B cell (primary cell): ENCODE data around the gene CNOT6L. TPM values are rescaled to one million over a fixed set of nuclear protein-coding genes. Genes with fewer than 3 reads are reported as not detected.

Source experiments
- ATAC-seq: fragments of 200-7000 bp; cut with Tn5 transposase; one replicate; pipeline ENCODE4 v1.10.0; 2021; ENCODE audit warnings: low read depth, mild to moderate bottlenecking, moderate number of reproducible peaks, moderate library complexity
- CTCF ChIA-PET: fragments of 350-600 bp; sonication (Branson Sonifier 250); formaldehyde crosslinking; loops from one replicate; lab custom pipeline; 2021; ENCODE audit warnings: antibody characterized with exemption, inconsistent platforms; lab: Charles Lee
- POLR2A ChIA-PET: fragments of 350-600 bp; sonication (Branson Sonifier 250); formaldehyde crosslinking; loops from one replicate; lab custom pipeline; 2021; ENCODE audit warnings: antibody characterized with exemption; lab: Charles Lee
- DNase-seq: peaks from one replicate; pipeline ENCODE4 v3.0.0; 2013
- H2AFZ ChIP-seq: 2 replicates; pipeline ENCODE4 v1.6.1; 2012; ENCODE audit warnings: mild to moderate bottlenecking, low read depth, low read length; ENCODE audit not compliant: insufficient read depth, poor library complexity, severe bottlenecking
- H3K27ac ChIP-seq, 2 donors: 1 replicate in 1 of 2; 2 replicates in 1 of 2; pipeline ENCODE4 v1.5.1; 2012 to 2013; ENCODE audit warnings: low read length in 2 of 2, mild to moderate bottlenecking in 2 of 2, moderate library complexity in 1 of 2
- H3K27me3 ChIP-seq, 4 experiments: fragments of 200-600 bp in 1 of 4; sonication (generic) in 1 of 4; replicated peaks in 1 of 4; 1 replicate in 2 of 4; 2 replicates in 2 of 4; pipeline versions ENCODE4 v1.6.1 to v1.7.0; 2013 to 2016; ENCODE audit warnings: low read length in 3 of 4, mild to moderate bottlenecking in 2 of 4, mixed read lengths in 1 of 4, moderate library complexity in 1 of 4; ENCODE audit not compliant: insufficient read depth in 4 of 4, control insufficient read depth in 3 of 4; ENCODE audit errors: control extremely low read depth in 1 of 4
- H3K36me3 ChIP-seq, 2 experiments: replicated peaks in 1 of 2; 1 replicate in 1 of 2; 2 replicates in 1 of 2; pipeline versions ENCODE4 v1.6.1 to v1.7.1; 2013; ENCODE audit warnings: low read length in 1 of 2; ENCODE audit not compliant: insufficient read depth in 2 of 2, control insufficient read depth in 1 of 2; ENCODE audit errors: control extremely low read depth in 1 of 2, extremely low read depth in 1 of 2
- H3K4me1 ChIP-seq, 2 donors: fragments of 200-600 bp in 1 of 2; sonication (generic) in 1 of 2; 1 replicate in 1 of 2; 2 replicates in 1 of 2; pipeline versions ENCODE4 v1.5.1 to v1.6.1; 2013 to 2017; ENCODE audit warnings: low read length in 2 of 2; ENCODE audit not compliant: control insufficient read depth in 2 of 2, insufficient read depth in 2 of 2
- H3K4me2 ChIP-seq: replicated peaks from 2 replicates; pipeline ENCODE3; 2012; ENCODE audit warnings: mild to moderate bottlenecking, low read depth, low read length; ENCODE audit not compliant: poor library complexity, severe bottlenecking
- H3K4me3 ChIP-seq, 5 experiments: fragments of 200-600 bp in 1 of 5; sonication (generic) in 1 of 5; 1 replicate in 3 of 5; 2 replicates in 2 of 5; pipeline versions ENCODE4 v1.5.1 to v1.7.0; 2011 to 2016; ENCODE audit warnings: low read length in 4 of 5, mild to moderate bottlenecking in 4 of 5, low read depth in 2 of 5, control low read depth in 1 of 5, moderate library complexity in 1 of 5; ENCODE audit not compliant: insufficient read depth in 1 of 5; ENCODE audit errors: control extremely low read depth in 1 of 5, extremely low read depth in 1 of 5
- H3K79me2 ChIP-seq: fragments of 200-600 bp; sonication (generic); one replicate; pipeline ENCODE4 v1.6.0; 2016; ENCODE audit warnings: low read length; ENCODE audit not compliant: control insufficient read depth, insufficient read depth
- H3K9ac ChIP-seq: fragments of 200-600 bp; sonication (generic); 2 replicates; pipeline ENCODE4 v1.6.1; 2017; ENCODE audit warnings: mild to moderate bottlenecking, low read length, moderate library complexity
- H3K9me3 ChIP-seq, 3 donors: one replicate each; pipeline versions ENCODE4 v1.6.1 to v1.7.1; 2013; ENCODE audit warnings: low read length in 2 of 3; ENCODE audit not compliant: control insufficient read depth in 2 of 3, insufficient read depth in 1 of 3; ENCODE audit errors: control extremely low read depth in 1 of 3
- H4K20me1 ChIP-seq: 2 replicates; pipeline ENCODE4 v1.6.0; 2012; ENCODE audit warnings: mild to moderate bottlenecking, low read length; ENCODE audit not compliant: insufficient read depth, control insufficient read depth, poor library complexity, severe bottlenecking
- H3K27ac Mint-ChIP-seq: one replicate; pipeline ENCODE4 v1.8.0; 2021; ENCODE audit warnings: mixed read lengths
- H3K27me3 Mint-ChIP-seq: one replicate; pipeline ENCODE4 v1.8.0; 2021; ENCODE audit warnings: mixed read lengths
- H3K4me1 Mint-ChIP-seq: one replicate; pipeline ENCODE4 v1.8.0; 2021; ENCODE audit warnings: mixed read lengths
- H3K4me3 Mint-ChIP-seq: one replicate; pipeline ENCODE4 v1.8.0; 2021; ENCODE audit warnings: mixed read lengths
- H3K9me3 Mint-ChIP-seq: one replicate; pipeline ENCODE4 v1.8.0; 2022; ENCODE audit warnings: mixed read lengths; ENCODE audit not compliant: insufficient read depth
- CTCF ChIP-seq: fragments of 200-600 bp; IDR thresholded peaks from one replicate; pipeline ENCODE4 v1.8.0; 2022; ENCODE audit warnings: antibody characterized with exemption, mild to moderate bottlenecking
- EZH2 ChIP-seq: IDR thresholded peaks from 2 replicates; pipeline ENCODE4 v1.6.1; 2012; ENCODE audit warnings: borderline replicate concordance, low read depth, mild to moderate bottlenecking, moderate library complexity, low read length; ENCODE audit not compliant: insufficient read depth, poor library complexity, severe bottlenecking
- WGBS: methylation state at CpG from one replicate; pipeline ENCODE4 v1.1.5; 2013; ENCODE audit warnings: missing lambda C conversion rate; ENCODE audit not compliant: insufficient coverage; 5-methylcytosine and 5-hydroxymethylcytosine counted together
- intact Hi-C: fragments of 100-400 bp; cut with micrococcal nuclease; formaldehyde crosslinking; loops from one replicate; pipeline ENCODE4 v1.10.0; 2022
- polyA minus RNA-seq: library from RNA; depleted of rRNA, polyadenylated mRNA; stranded (reverse); fragments of >200 nt; gene quantifications from 2 replicates; pipeline ENCODE4 v1.2.3, GENCODE V29; 2012
- polyA plus RNA-seq: library from polyadenylated mRNA; depleted of rRNA; stranded (reverse); fragments of >200 nt; gene quantifications from 2 replicates; pipeline ENCODE4 v1.2.3, GENCODE V29; 2012
- total RNA-seq, 2 donors: library from RNA; stranded (reverse); fragments of 120-200 nt in 1 of 2; gene quantifications; 1 replicate in 1 of 2; 2 replicates in 1 of 2; pipeline versions ENCODE4 v1.2.3 to v1.2.4, GENCODE V29; 2013 to 2022

Gene CNOT6L
- 119 TPM in 2 replicates for total RNA-seq
- 61.6 TPM for total RNA-seq (2013)
- 18.8 and 20.0 TPM in 2 replicates for polyA plus RNA-seq
- 21.7 and 47.5 TPM in 2 replicates for polyA minus RNA-seq

GRCh38 chr4:77818602-77819403, at the start of gene CNOT6L:
Gene CNOT6L (minus strand): TSS chr4:77819368. CDS start chr4:77819308, 60 bp downstream.
- Histone ChIP-seq H3K36me3 (no peaks in the 10 kb centered on the region), H3K9ac (peak within 1 kb of the TSS; percentile 91), H3K27me3 (no peaks in the 10 kb centered on the region), H3K4me1 (peaks cover 45 to 49% of the 10 kb centered on the region in 2 donors), H2AFZ (peak within 1 kb of the TSS; percentile 89), H3K79me2 (peaks cover 52% of the 10 kb centered on the region), H4K20me1 (peaks cover 30% of the 10 kb centered on the region), H3K4me3 (peak within 1 kb of the TSS; percentile 80 to 98 (median 90)), H3K9me3 (no peaks in the 10 kb centered on the region), H3K27ac (peak within 1 kb of the TSS; percentile 94 to 99), H3K4me2 (peak within 1 kb of the TSS; percentile 87)
- DNase-seq (peak; percentile 95), ATAC-seq (peak; percentile 26)
- under 1% methylated on average over 85 of the region's 89 CpGs for WGBS
- peak within 1 kb of the TSS; percentile 99 for H3K4me3 Mint-ChIP-seq
- TF ChIP-seq EZH2 (no peak), CTCF (peak; percentile 23)
- ChIA-PET POLR2A (interaction anchor here (0.6 to 6.2 kb wide), 5 partner anchors 10 to 59 kb away, joined by 4 to 142 read pairs (median 5); partner anchors contain the start of gene MRPL1), CTCF (interaction anchor here (0.6 to 2.2 kb wide), 7 partner anchors 18 to 96 kb away, joined by 3 to 14 read pairs (median 3); partner anchors contain the start of gene MRPL1)
- peak within 1 kb of the TSS; percentile 99 for H3K27ac Mint-ChIP-seq
- H3K4me1 Mint-ChIP-seq = peaks cover 59% of the 10 kb centered on the region
- intact Hi-C loops = loop anchor here (1.0 to 10.0 kb wide), 4 partner anchors 18 to 664 kb away; partner anchors contain the start of gene CCNG2
- H3K27me3 Mint-ChIP-seq = no peaks in the 10 kb centered on the region
- H3K9me3 Mint-ChIP-seq = no peaks in the 10 kb centered on the region

- no peaks in the 10 kb centered on the region for H3K9me3 ChIP-seq
- no peak overlapping the region for H3K27ac ChIP-seq
- H3K4me1 ChIP-seq = peaks cover 17 to 21% of the 10 kb centered on the region in 2 donors
- H3K4me3 ChIP-seq = no peak overlapping the region
- no peak overlapping the region for H3K4me2 ChIP-seq
- ATAC-seq (no peak), DNase-seq (no peak)
- H3K79me2 ChIP-seq = peaks cover 76% of the 10 kb centered on the region
- 100% methylated on average over 2 of the region's 3 CpGs for WGBS
- intact Hi-C loops = no loop called here
- no peaks in the 10 kb centered on the region for H3K27me3 ChIP-seq
- Mint-ChIP-seq H3K9me3 (no peaks in the 10 kb centered on the region), H3K4me1 (peaks cover 50% of the 10 kb centered on the region), H3K27me3 (no peaks in the 10 kb centered on the region), H3K4me3 (no peak overlapping the region), H3K27ac (no peak overlapping the region)
- H3K36me3 ChIP-seq = peaks cover under 1 to 16% of the 10 kb centered on the region in 2 experiments
- no peak overlapping the region for H2AFZ ChIP-seq
- no peak for TF ChIP-seq EZH2
- no peak for TF ChIP-seq CTCF
- CTCF ChIA-PET = interaction anchor here (0.6 kb wide), 1 partner anchor 820 kb away, joined by 4 read pairs; no protein-coding TSS in a partner anchor
- POLR2A ChIA-PET = no interaction called here
- no peak overlapping the region for H3K9ac ChIP-seq
- H4K20me1 ChIP-seq = peaks cover 7% of the 10 kb centered on the region
These were observed 46.1 kb upstream of the CNOT6L start for GRCh38 chr4:77865259-77865658.
